ENCODE data around the gene SLC38A1.

DNA sequence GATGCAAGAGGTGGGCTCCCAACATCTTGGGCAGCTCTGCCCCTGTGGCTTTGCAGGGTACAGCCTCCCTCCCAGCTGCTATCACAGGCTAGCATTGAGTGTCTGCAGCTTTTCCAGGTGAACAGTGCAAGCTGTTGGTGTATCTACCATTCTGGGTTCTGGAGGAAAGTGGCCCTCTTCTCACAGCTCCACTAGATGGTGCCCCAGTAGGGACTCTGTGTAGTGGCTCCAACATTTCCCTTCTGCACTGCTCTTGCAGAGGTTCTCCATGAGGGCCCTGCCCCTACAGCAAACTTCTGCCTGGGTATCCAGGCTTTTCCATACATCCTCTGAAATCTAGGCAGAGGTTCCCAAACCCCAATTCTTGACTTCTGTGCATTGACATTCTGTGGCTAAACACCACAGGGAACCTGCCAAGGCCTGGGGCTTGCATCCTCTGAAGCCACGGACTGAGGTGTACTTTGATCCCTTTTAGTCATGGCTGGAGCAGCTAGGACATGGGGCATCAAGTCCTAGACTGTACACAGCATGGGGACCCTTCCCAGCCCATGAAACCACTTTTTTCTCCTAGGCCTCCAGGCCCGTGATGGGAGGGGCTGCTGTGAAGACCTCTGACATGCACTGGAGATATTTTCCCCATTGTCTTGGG, 24.0 kb upstream of the SLC38A1 start:
- no peak for TF ChIP-seq YY1 (IDR thresholded peaks at IDR 0.05; ENCODE audit: low read depth)
- no peak for TF ChIP-seq TEAD4 (IDR thresholded peaks at IDR 0.05)
- no peak for TF ChIP-seq ZBTB7A (IDR thresholded peaks at IDR 0.05; ENCODE audit: low read depth)
- TF ChIP-seq, protein P1, sequence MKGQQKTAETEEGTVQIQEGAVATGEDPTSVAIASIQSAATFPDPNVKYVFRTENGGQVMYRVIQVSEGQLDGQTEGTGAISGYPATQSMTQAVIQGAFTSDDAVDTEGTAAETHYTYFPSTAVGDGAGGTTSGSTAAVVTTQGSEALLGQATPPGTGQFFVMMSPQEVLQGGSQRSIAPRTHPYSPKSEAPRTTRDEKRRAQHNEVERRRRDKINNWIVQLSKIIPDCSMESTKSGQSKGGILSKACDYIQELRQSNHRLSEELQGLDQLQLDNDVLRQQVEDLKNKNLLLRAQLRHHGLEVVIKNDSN (IDR thresholded peaks at IDR 0.05) = no peak

Measured in Ishikawa (cell line).